ENCODE data around the gene WFDC1.
"Not testable (repeated sequence)": the region's sequence is repeated elsewhere in the genome, so short reads cannot be mapped to it uniquely, and the experiment has no call there.

WFDC1 gene

GRCh38 chr16:84329016-84329415, 34.3 kb downstream of the WFDC1 start:
- no peak for DNase-seq (ENCODE audit: low spot score)

GRCh38 chr16:84329843-84330684, 35.4 kb downstream of the WFDC1 start:
- no peak for DNase-seq (ENCODE audit: low spot score)

GRCh38 chr16:84330685-84331050, 36.0 kb downstream of the WFDC1 start:
- DNase-seq (ENCODE audit: low spot score) = no peak

GRCh38 chr16:84331998-84332780, 37.5 kb downstream of the WFDC1 start:
- no peak for DNase-seq (ENCODE audit: low spot score)

- DNase-seq (ENCODE audit: low spot score) = no peak
Observed at GRCh38 chr16:84332975-84333684, 38.5 kb downstream of the WFDC1 start.

- no peak for DNase-seq (ENCODE audit: low spot score)
Observed at GRCh38 chr16:84334058-84334457, 39.4 kb downstream of the WFDC1 start.

- no peak for DNase-seq (ENCODE audit: low spot score)
Observed at GRCh38 chr16:84334482-84334881, 39.8 kb downstream of the WFDC1 start.

- DNase-seq (ENCODE audit: low spot score) = not testable (repeated sequence)
Observed at GRCh38 chr16:84337236-84337635, 42.6 kb downstream of the WFDC1 start.

GRCh38 chr16:84339311-84339710, 44.6 kb downstream of the WFDC1 start:
- DNase-seq (ENCODE audit: low spot score) = no peak

GRCh38 chr16:84339766-84340165, 45.1 kb downstream of the WFDC1 start:
- no peak for DNase-seq (ENCODE audit: low spot score)

- DNase-seq (ENCODE audit: low spot score) = no peak
Observed at GRCh38 chr16:84340325-84341040, 45.8 kb downstream of the WFDC1 start.

GRCh38 chr16:84341528-84342295, 47.0 kb downstream of the WFDC1 start:
- no peak for DNase-seq (ENCODE audit: low spot score)

- not testable (repeated sequence) for DNase-seq (ENCODE audit: low spot score)
Observed at GRCh38 chr16:84343800-84344199, 49.1 kb downstream of the WFDC1 start.

- no peak for DNase-seq (ENCODE audit: low spot score)
Observed at GRCh38 chr16:84344781-84345180, 50.1 kb downstream of the WFDC1 start.

GRCh38 chr16:84347161-84347560, 52.5 kb downstream of the WFDC1 start:
- DNase-seq (ENCODE audit: low spot score) = no peak

GRCh38 chr16:84348386-84348888, 53.8 kb downstream of the WFDC1 start:
- DNase-seq (ENCODE audit: low spot score) = no peak

- DNase-seq (ENCODE audit: low spot score) = no peak
Observed at GRCh38 chr16:84349862-84350684, 55.4 kb downstream of the WFDC1 start.

- DNase-seq (ENCODE audit: low spot score) = no peak
Observed at GRCh38 chr16:84350685-84351400, 56.2 kb downstream of the WFDC1 start.

GRCh38 chr16:84351630-84352029, 57.0 kb downstream of the WFDC1 start:
- DNase-seq (ENCODE audit: low spot score) = no peak
